ENCODE measurements around the gene NR3C1.
A peak's percentile ranks its signal among the peaks of the same experiment; 100 is the strongest.

NR3C1 gene

GRCh38 chr5:143234162-143234842, 169.2 kb downstream of the NR3C1 start:
- DNase-seq (ENCODE audit: low read depth in 2 of 2): no peak

- no peak for DNase-seq (ENCODE audit: low read depth in 2 of 2)
These were observed 170.5 kb downstream of the NR3C1 start for GRCh38 chr5:143233031-143233430.

- no peak for DNase-seq (ENCODE audit: low read depth in 2 of 2)
These were observed 171.3 kb downstream of the NR3C1 start for GRCh38 chr5:143231973-143232812.

GRCh38 chr5:143231416-143231815, 172.1 kb downstream of the NR3C1 start:
- no peak for DNase-seq (ENCODE audit: low read depth in 2 of 2)

GRCh38 chr5:143230676-143230996, 172.8 kb downstream of the NR3C1 start:
- DNase-seq (ENCODE audit: low read depth in 2 of 2): no peak

GRCh38 chr5:143229896-143230675, 173.4 kb downstream of the NR3C1 start:
- DNase-seq (ENCODE audit: low read depth in 2 of 2): no peak

- peak in 1 of 2 donors; percentile 3 for DNase-seq (ENCODE audit: low read depth in 2 of 2)
These were observed 174.0 kb downstream of the NR3C1 start for GRCh38 chr5:143229426-143229895.

GRCh38 chr5:143228597-143229293, 174.7 kb downstream of the NR3C1 start:
- DNase-seq (ENCODE audit: low read depth in 2 of 2): no peak
